Hematopoietic multipotent progenitor cell treated with erythropoietin and hydrocortisone succinate and interleukin-3 and kit ligand, for 6 days (in vitro differentiated cells): ENCODE results near the gene TAGLN3.
"Not testable (repeated sequence)": the region's sequence is repeated elsewhere in the genome, so short reads cannot be mapped to it uniquely, and the experiment has no call there.

Experiments used
- DNase-seq: peaks from one replicate; pipeline ENCODE4 v3.0.0-alpha.2; 2015

TAGLN3 gene

GRCh38 chr3:112011376-112011940, 12.7 kb downstream of the TAGLN3 start:
- DNase-seq = no peak

GRCh38 chr3:112012205-112012992, 13.7 kb downstream of the TAGLN3 start:
- DNase-seq = no peak

DNA sequence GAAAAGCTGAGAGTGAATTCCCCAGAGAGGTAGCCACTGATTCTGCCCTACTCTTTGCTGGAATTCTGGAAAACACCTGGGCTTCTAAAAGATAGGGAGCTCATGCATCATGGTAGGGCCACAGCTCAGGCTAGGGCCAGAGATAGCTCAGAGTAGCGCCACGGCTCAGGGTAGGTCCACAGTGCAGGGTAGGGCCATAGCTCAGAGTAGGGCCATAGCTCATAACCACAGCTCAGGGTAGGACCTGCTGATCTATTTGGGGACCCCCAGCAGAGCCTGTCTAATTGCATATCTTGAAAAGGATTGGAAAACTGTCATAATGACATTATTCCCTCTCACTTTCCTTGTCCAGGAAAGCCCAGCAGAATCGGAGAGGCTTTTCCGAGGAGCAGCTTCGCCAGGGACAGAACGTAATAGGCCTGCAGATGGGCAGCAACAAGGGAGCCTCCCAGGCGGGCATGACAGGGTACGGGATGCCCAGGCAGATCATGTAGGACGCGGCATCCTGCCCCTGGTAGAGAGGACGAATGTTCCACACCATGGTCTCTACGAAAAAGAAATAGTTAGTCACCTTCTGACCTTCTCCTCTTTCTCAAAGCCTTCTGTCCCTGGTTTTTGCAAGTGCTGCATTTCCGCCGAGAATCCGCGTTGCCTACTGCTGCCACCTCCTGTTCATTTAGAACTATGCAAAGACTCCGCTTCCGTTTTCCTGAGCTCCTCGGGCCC, 14.5 kb downstream of the TAGLN3 start:
- DNase-seq = peak; percentile 84

DNA sequence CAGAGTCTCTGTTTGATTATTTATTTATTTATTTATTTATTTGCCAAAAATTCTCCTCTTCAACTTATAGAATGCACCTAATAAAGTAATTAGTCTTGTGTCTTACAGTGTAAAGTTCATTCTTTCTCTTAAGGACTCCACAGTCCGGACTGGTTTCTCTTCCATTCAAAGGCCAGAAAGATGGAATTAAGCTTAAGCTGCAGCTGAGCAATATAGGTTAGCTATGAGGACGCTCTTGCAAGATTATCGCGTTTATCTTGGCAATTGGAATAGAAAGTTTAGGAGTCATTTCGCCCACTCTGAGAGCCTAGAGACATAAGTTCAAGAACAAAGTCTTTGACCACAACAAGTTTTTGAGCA, 15.0 kb downstream of the TAGLN3 start:
- DNase-seq = no peak

- no peak for DNase-seq
Observed at GRCh38 chr3:112017091-112017490, 18.4 kb downstream of the TAGLN3 start.

- DNase-seq = no peak
Observed at GRCh38 chr3:112018712-112019111, 20.0 kb downstream of the TAGLN3 start.

DNA sequence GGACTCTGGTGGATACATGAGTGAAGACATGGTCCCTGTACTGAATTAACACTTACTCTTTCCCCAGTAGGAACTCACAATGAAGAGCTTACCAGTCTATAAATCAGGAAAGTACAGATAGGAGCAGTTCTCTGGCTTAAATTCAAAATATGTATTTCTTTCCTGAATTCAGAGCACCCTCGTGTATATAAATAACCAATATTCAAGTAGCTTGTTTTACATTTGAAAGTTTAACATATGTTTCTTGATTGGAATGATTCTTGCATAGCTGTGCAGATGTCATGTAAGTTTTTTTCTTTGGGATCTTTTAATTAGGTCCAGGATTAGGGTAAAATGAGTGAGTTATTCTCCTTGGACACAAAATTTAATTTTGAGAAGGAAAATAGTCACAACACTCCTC, 21.0 kb downstream of the TAGLN3 start:
- DNase-seq = no peak

DNA sequence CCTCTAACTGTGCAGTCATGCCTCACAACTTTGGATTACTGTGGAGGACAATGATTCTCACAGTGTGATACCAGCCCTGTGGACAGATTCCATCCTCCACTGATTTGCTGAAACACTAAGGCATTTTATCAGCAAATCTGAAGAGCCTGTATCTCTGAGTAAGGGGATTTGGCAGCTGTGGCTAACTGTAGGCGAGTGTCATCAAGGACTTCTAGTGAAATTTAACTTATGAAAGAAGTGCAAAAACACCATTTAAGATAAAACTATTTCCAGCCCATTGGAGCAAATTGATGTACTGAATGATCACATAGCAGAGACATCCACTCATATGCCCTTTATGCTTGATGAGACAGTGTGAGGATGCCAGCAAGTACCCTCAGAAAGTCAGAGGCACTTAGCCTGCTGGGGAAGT, 22.0 kb downstream of the TAGLN3 start:
- no peak for DNase-seq

DNA sequence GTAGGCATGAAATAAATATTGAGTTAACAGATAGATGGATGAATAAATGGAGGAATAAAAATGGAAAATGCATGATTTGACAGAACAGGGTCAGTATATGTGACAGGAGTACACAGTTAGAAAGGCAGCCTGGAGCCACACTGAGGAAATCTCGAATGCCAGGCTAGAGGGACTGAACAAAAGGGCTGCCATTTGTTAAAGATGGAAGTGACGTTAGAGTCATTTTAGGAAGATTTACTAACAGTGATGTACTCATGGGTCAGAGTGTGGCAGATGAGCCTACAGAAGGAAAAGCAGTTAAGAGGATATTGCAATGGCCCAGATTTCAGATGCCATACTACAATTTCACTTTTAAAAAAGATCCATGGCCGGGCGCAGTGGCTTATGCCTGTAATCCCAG, 28.4 kb downstream of the TAGLN3 start:
- DNase-seq = no peak

DNA sequence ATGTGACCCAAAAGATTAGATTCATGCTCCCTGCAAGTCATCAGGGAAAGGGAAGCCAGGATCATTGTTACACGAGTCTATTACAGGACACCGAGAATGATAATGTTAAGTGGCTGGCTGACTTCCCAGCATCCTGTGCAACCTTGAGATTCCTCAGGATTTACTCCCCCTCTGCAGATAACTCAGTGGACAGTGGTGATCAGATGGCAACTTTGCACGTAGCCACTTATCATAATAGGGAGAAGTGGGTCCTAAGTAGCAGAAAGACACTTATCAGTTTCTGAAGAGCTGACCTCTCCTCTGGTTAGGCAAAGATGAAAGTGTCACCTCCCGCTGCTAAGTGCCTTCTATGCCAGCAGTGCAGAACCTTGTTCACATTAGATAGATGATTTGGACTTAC, 29.1 kb downstream of the TAGLN3 start:
- no peak for DNase-seq

GRCh38 chr3:112030901-112031300, 32.2 kb downstream of the TAGLN3 start:
- no peak for DNase-seq

DNA sequence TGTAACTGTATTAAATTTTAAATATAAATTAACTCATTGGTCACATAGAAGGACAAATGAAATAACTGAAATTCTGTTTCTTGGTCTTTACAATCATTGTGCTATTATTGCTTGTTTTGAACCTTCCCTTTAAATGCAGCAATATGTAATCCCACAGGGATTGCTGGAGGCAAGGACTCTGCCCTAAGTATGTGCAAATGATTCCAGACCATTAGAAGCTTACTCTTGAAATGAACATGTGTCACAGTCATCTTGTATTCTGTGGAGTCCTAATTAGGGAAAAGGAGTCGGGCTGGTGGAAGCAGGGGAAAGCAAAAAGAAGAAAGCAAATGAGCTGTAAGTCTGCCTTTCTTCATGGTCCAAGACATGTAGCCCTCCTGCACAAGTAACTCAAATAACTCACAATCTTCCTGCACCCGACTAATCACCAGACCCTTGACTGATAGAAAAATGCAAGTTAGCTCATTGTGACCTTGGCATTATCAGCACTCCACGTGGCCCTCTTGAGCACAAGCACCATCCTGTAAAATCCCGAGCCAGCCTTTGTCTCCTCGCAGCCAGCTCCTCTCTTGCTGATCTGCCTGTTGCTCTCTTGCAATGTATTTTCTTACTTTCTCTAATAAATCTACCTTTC, 33.5 kb downstream of the TAGLN3 start:
- DNase-seq = no peak

DNA sequence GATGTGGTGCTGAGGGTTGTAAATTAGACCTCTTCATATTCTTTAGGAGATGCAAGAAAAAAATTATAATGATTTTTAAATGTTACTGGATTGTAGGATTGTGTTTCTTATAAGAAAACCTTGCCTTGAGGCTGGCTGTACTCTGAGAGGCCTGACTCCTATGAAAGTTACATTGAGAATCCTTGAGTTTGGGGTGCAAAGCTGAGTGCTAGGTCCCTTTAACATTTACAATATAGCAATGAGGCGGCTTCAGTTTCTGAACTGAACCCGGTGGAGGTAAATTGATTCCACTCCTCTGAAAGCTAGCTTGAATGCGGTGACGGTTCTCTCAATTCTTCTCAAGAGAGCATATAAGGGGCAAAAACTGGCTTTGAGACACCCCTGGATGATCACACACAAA, 35.7 kb downstream of the TAGLN3 start, which contains the start of gene TMPRSS7:
Gene TMPRSS7, plus strand, starts transcription at position 301 of the 400 bp plus-strand sequence. CDS start 110 bp downstream, outside the sequence.
- DNase-seq = no peak

GRCh38 chr3:112035241-112035640, 36.5 kb downstream of the TAGLN3 start:
- no peak for DNase-seq

GRCh38 chr3:112037194-112037593, 38.5 kb downstream of the TAGLN3 start:
- DNase-seq = not testable (repeated sequence)

DNA sequence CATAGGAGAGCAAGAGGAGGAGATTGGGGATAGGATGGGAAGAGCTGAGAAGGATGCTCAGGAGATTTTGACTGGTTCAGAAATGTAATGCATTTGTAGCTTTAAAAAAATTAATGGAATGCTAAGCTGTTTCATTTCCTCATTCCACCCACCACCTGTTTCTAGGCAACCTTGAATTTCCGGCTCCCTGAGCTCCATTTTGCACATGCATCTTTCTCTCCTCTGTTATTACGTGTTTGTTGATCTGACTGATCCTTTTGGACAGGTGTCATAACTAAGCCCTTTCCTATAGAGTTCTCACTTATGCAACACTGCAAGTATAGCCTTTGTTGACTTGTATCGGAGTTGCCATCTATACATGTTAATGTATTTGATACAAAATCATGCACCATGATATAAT, 40.1 kb downstream of the TAGLN3 start:
- no peak for DNase-seq

DNA sequence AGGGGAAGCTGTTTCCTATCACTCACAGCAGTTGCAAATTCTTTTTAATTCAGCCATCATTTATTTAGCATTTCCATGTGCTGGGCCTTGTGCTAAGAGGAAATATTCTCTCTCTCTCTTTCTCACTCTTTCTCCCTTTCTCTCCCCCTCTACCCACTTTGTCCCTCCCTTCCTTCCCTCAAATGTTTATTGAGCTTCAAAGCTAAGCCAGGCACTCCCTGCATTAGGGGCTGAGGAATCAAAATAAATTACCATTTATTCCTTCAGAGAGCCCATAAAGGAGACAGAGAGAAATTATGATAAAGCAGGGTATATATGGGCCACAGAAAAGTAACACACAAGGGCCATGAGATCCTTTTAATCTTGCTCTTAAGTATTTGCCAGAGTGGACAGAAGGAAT, 42.6 kb downstream of the TAGLN3 start:
- no peak for DNase-seq

GRCh38 chr3:112042842-112043280, 44.1 kb downstream of the TAGLN3 start:
- DNase-seq = no peak

DNA sequence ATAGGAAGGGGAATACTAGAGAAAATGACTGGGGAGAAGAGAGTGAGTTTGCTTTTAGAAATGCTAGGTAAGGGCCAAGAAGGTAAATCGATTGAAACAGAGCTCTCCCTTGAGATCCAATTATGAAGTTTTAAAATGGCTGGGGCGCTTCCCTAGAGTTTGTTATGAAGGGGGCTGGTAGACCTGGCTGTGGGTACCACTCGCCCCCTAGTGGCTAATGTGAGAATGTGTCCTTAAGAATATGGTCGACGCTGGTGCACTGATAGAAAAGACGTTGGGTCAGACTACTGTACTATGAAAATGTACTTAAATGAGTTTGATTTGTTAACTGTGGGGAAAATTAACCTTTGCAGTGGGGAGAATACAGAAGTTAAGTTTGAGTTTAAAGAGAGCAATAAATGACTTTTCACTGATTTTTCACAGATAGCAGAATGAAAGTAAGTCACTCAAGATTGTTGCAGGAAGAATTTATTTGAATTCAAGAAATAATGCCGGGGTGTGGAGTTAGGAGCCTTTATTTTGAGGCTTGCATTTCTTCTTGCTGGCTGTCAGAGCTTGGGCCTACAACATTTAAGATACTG, 45.0 kb downstream of the TAGLN3 start:
- peak; percentile 90 for DNase-seq

DNA sequence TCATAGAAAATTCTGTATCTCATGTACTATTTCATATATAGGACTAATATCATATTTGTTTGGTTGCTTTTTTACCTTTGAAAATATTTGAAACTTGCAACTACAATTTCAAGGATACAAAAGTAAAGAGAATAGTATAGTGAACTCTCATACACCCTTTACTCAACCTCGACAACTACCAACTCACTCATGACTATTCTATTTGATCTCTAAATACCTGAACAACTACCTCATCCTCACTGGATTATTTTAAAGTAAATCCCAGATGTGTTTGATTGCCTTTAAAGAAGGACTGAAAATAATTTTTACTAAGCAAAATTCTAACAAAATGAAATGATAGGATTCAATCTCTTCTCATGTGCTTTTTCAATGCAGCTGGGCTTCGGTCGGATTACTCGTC, 47.9 kb downstream of the TAGLN3 start:
- no peak for DNase-seq

- DNase-seq = no peak
Observed at GRCh38 chr3:112047264-112047663, 48.5 kb downstream of the TAGLN3 start.

DNA sequence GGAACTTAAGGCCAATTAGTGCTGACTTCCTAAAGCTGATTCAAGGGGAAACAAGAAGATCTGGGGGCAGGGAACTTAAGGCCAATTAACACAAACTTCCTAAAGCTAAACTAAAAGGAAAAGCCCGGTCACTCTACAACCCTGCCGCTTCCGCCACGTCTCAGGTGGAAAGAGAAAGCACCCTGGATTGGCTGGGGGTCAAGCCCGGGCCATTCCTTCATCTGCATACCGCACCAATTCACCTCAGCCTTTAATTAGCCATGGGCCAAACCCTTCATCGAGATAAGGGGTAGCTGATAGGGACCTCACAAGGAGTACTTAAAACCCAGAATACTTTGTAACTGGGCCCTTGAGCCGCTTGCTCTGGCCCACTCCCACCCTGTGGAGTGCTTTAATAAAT, 50.2 kb downstream of the TAGLN3 start:
- DNase-seq = no peak

DNA sequence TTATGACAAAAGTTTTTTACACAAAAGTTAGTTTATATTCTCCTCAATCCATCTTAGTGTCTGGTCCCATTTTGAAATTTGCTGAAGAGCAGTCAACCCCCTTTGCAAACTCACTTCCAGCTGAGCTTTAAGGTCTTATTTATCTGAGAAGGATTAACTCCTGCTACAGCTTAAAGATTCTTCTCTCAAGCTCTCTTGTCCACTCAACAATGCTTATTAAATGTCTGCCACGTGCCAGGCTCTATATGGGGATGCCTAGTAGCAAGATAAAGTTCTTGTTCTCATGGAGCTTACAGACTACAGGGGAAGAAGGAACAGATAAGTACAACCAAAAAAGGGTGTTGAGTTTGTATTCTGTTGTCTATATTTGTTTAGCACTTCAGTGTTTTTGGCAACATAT, 54.5 kb downstream of the TAGLN3 start:
- no peak for DNase-seq
